ENCODE data around the gene UBXN4. TPM values are rescaled to one million over a fixed set of nuclear protein-coding genes. Genes with fewer than 3 reads are reported as not detected.

UBXN4 gene
- total RNA-seq, 1 donor from 2014 or later = 94.3 TPM

GRCh38 chr2:135745545-135745944 is 3.9 kb downstream of the UBXN4 start:
- Histone ChIP-seq H3K4me2 (no peak overlapping the region), H3K9me3 (ENCODE audit: low read depth) (no peaks in the 10 kb centered on the region), H3K4me3 (no peak overlapping the region), H3K27ac (no peak overlapping the region), H3K9ac (no peak overlapping the region), H4K20me1 (ENCODE audit: low read depth) (peaks cover 33% of the 10 kb centered on the region), H3F3A (ENCODE audit: low read depth) (peaks cover 25% of the 10 kb centered on the region), H3K4me1 (peaks cover 19% of the 10 kb centered on the region), H3K36me3 (peaks cover 4% of the 10 kb centered on the region), H3K27me3 (no peaks in the 10 kb centered on the region), H3K79me2 (ENCODE audit: low read depth) (peaks cover 84% of the 10 kb centered on the region), H2AFZ (replicated peaks) (no peak overlapping the region)
- DNase-seq (ENCODE audit: low spot score) = no peak
- peaks cover 39% of the 10 kb centered on the region for H3K36me3 Mint-ChIP-seq
- H3K27me3 Mint-ChIP-seq (ENCODE audit: insufficient read depth, low read depth) = peaks cover 3% of the 10 kb centered on the region
- peaks cover 16% of the 10 kb centered on the region for H3K4me1 Mint-ChIP-seq
- H3K27ac Mint-ChIP-seq = no peak overlapping the region
- H3K9me3 Mint-ChIP-seq = no peaks in the 10 kb centered on the region
- TF ChIP-seq CTCF (IDR thresholded peaks at IDR 0.05) (no peak), EZH2phosphoT487 (IDR thresholded peaks at IDR 0.05) (no peak), EZH2 (IDR thresholded peaks at IDR 0.05) (no peak)
- H3K4me3 Mint-ChIP-seq = no peak overlapping the region

- Histone ChIP-seq H3K4me1 (no peaks in the 10 kb centered on the region), H3K4me3 (no peak overlapping the region), H3K4me2 (no peak overlapping the region), H3K27me3 (no peaks in the 10 kb centered on the region), H3K36me3 (peaks cover 44% of the 10 kb centered on the region), H3K27ac (no peak overlapping the region), H3K79me2 (ENCODE audit: low read depth) (peaks cover 14% of the 10 kb centered on the region), H3F3A (ENCODE audit: low read depth) (no peaks in the 10 kb centered on the region), H4K20me1 (ENCODE audit: low read depth) (no peaks in the 10 kb centered on the region), H2AFZ (replicated peaks) (no peak overlapping the region), H3K9ac (no peak overlapping the region), H3K9me3 (ENCODE audit: low read depth) (no peaks in the 10 kb centered on the region)
- TF ChIP-seq EZH2phosphoT487 (IDR thresholded peaks at IDR 0.05) = no peak
- TF ChIP-seq EZH2 (IDR thresholded peaks at IDR 0.05) = no peak
- TF ChIP-seq CTCF (IDR thresholded peaks at IDR 0.05) = no peak
- Mint-ChIP-seq H3K27ac (no peak overlapping the region), H3K36me3 (peaks cover 55% of the 10 kb centered on the region), H3K4me1 (no peaks in the 10 kb centered on the region), H3K9me3 (peaks cover 14% of the 10 kb centered on the region), H3K27me3 (ENCODE audit: insufficient read depth, low read depth) (peaks cover 2% of the 10 kb centered on the region), H3K4me3 (no peak overlapping the region)
- DNase-seq (ENCODE audit: low spot score) = no peak
Observed at GRCh38 chr2:135755573-135755972, 13.9 kb downstream of the UBXN4 start.

GRCh38 chr2:135756692-135757091 is 15.0 kb downstream of the UBXN4 start:
- no peak for TF ChIP-seq EZH2phosphoT487 (IDR thresholded peaks at IDR 0.05)
- TF ChIP-seq CTCF (IDR thresholded peaks at IDR 0.05) = no peak
- TF ChIP-seq EZH2 (IDR thresholded peaks at IDR 0.05) = no peak

More at GRCh38 chr2:135756692-135757091, 15.0 kb downstream of the UBXN4 start:
- no peaks in the 10 kb centered on the region for H3K9me3 ChIP-seq (ENCODE audit: low read depth)
- H3K27ac ChIP-seq = no peak overlapping the region
- H4K20me1 ChIP-seq (ENCODE audit: low read depth) = no peaks in the 10 kb centered on the region
- H3F3A ChIP-seq (ENCODE audit: low read depth) = no peaks in the 10 kb centered on the region
- H3K27ac Mint-ChIP-seq = no peak overlapping the region
- H3K36me3 ChIP-seq = peaks cover 43% of the 10 kb centered on the region
- no peak overlapping the region for H3K4me3 ChIP-seq
- peaks cover 14% of the 10 kb centered on the region for H3K79me2 ChIP-seq (ENCODE audit: low read depth)
- no peak overlapping the region for H3K4me2 ChIP-seq
- H3K4me3 Mint-ChIP-seq = no peak overlapping the region
- H3K9ac ChIP-seq = no peak overlapping the region
- H2AFZ ChIP-seq (replicated peaks) = no peak overlapping the region
- H3K9me3 Mint-ChIP-seq = peaks cover 14% of the 10 kb centered on the region
- no peak for DNase-seq (ENCODE audit: low spot score)
- H3K4me1 ChIP-seq = no peaks in the 10 kb centered on the region
- H3K36me3 Mint-ChIP-seq = peaks cover 57% of the 10 kb centered on the region
- peaks cover 2% of the 10 kb centered on the region for H3K27me3 Mint-ChIP-seq (ENCODE audit: insufficient read depth, low read depth)
- H3K4me1 Mint-ChIP-seq = no peaks in the 10 kb centered on the region
- H3K27me3 ChIP-seq = no peaks in the 10 kb centered on the region
